Myocyte (in vitro differentiated cells): ENCODE measurements around the gene ENDOU. TPM values are rescaled to one million over a fixed set of nuclear protein-coding genes. Genes with fewer than 3 reads are reported as not detected.

ENCODE experiments used
- DNase-seq: peaks from one replicate; pipeline ENCODE4 v3.0.0-alpha.2; 2012; ENCODE audit warnings: low read depth
- polyA plus RNA-seq: library from polyadenylated mRNA; unstranded; fragments of >200 nt; gene quantifications from one replicate; pipeline ENCODE4 v1.2.1, GENCODE V29; 2012; ENCODE audit warnings: missing spikeins
- total RNA-seq: library from RNA; depleted of rRNA; stranded (reverse); fragments of >200 nt; gene quantifications from 2 replicates; pipeline ENCODE4 v1.2.3, GENCODE V29; 2014

The ENDOU gene
- total RNA-seq, result not detected in 2 replicates
- polyA plus RNA-seq, result 0.09 TPM

- DNase-seq, result no peak
Observed at GRCh38 chr12:47725091-47725772, at the start of gene ENDOU. Gene ENDOU, minus strand, starts transcription at chr12:47725490. Its CDS starts 77 bp downstream, at chr12:47725413.

- DNase-seq, result no peak
Observed at GRCh38 chr12:47774663-47775062, 49.4 kb upstream of the ENDOU start.

- no peak for DNase-seq
Observed at GRCh38 chr12:47773858-47774580, 48.7 kb upstream of the ENDOU start.

- DNase-seq, result peak; percentile 66
Observed at GRCh38 chr12:47773062-47773857, 48.0 kb upstream of the ENDOU start, which contains the start of gene SLC48A1. Gene SLC48A1, plus strand, starts transcription at chr12:47773238. Its CDS starts 67 bp downstream, at chr12:47773305.

DNA sequence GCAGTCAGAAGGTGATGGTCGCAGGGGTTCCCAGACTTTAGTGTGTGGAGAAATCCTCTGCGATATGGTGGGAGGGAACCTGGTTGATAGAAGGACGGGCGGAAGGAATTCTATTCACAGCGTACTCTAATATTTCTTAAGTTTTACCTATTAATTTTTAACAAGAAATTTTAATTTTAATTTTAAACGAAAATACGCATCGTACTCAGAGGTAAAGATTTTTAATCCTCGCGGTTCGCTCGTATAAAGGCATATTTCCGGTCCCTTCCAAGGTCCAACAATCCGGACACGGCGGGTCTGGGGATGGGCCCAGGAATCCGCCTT is 47.4 kb upstream of the ENDOU start:
- no peak for DNase-seq

- no peak for DNase-seq
Observed at GRCh38 chr12:47772094-47772660, 46.9 kb upstream of the ENDOU start.

DNA sequence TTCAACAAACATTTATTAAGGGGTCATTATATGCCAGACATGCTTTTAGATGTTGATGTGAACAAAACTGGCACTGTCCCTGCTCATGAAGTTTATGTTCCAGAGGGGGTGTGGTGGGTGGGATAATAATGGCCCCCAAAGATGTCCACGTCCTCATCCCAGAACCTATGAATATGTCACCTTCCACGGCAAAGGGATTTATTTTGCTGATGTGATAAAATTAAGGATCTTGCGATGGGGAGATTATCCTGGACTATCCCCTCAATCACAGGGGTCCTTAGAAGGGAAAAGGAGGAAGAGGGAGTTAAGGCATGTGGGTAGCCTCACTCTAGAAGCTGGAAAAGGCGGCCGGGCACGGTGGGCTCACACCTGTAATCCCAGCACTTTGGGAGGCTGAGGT is 46.0 kb upstream of the ENDOU start:
- no peak for DNase-seq

DNA sequence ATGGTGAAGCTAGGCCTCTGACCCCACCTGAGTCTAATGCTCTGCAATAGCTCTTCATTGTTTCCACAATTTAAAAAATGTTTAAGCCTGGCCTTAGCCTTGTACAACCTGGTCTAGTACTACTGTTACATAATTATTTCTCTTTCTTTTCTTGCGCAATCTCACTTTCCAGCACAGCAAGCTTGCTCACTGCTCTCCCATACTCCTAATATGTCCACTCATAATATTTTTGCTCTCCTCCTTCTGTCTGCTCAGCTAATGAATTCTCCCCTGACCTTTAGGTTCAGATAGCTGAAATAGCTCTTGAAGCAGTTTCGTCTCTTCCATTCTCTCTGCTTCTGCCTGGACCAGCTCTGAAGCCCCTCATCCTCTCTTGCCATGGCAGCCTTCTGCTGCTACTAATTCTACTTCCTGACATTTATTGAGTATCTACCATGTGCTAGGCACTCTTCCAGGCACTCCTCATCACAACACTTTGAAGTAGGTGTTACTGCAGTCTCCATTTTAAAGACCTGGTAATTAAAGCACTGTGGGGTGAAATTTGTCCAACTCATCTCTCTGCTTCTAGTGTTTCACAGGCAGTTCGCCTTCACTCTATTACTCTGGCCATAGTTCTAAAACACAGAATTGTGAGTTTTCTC is 44.9 kb upstream of the ENDOU start:
- no peak for DNase-seq

- no peak for DNase-seq
Observed at GRCh38 chr12:47769234-47770085, 44.2 kb upstream of the ENDOU start.

- no peak for DNase-seq
Observed at GRCh38 chr12:47768323-47768811, 43.1 kb upstream of the ENDOU start.

DNA sequence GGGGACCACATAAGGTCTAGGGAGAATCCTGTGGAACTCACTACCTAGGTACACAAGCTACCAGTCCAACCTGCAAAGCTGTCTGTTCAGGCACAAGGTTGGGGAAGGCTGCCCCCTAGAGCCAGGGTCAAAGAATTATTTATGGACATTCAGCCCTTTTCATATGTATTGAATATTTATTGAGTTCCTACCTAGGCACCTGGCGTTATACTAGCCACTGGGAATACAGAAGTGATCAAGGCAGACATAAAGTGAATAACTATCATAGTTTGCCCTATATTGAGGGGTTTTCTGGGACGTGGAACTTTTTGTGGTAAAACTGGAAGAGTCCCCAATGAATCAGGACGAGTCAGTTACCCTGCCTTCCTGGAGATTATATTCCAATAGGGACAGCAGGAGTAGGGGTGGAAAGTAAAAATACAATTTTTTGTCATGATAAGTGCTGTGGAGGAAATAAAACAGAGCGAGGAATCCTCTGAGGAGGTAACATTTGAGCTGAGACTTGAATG is 42.0 kb upstream of the ENDOU start:
- peak; percentile 45 for DNase-seq

DNA sequence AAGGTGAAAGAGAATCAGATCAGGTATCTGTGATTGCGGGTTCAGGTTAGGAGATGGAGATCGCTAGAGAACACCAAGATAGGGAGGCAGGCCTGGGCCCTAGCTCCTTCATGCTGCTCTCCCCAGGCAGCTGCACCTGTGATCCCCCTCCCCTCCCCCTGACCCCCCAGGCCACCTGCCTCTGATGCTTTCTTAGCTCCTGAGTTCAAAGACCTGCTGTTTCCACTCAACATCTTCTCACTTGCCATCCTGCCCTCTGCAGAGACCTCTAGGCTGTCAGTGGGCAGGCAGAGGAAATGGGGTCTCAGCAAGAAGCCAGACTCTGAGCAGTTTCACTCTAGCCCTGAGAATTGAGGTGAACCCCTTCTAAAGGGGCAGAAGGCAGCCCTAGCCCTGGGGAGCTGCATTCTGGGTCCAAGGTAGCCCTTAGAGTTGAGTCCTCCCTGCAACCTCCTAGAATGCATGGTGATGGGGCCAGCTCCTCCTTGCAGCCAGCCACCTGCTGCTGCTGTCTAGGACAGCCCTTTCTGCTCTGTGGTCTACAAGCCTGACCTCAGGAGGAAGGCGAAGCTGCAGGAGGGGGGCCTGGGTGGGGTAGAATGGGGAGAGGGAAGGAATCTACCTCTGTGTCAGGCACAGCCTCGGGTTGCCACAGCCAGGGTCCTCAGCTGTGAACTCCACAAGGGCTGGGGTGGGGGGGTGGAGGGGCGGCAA is 41.4 kb upstream of the ENDOU start:
- peak; percentile 48 for DNase-seq

- DNase-seq, result no peak
Observed at GRCh38 chr12:47763481-47764346, 38.4 kb upstream of the ENDOU start.

GRCh38 chr12:47762850-47763465 is 37.7 kb upstream of the ENDOU start:
- DNase-seq, result no peak

GRCh38 chr12:47758834-47759690 is 33.8 kb upstream of the ENDOU start, which contains the start of gene RAPGEF3:
Gene RAPGEF3, minus strand, starts transcription at chr12:47758880. Its CDS starts 324 bp downstream, at chr12:47758556.
- DNase-seq, result peak; percentile 81

GRCh38 chr12:47758584-47758833 is 33.2 kb upstream of the ENDOU start:
- DNase-seq, result no peak
